ENCODE data around the gene B3GAT2.

B3GAT2 gene

DNA sequence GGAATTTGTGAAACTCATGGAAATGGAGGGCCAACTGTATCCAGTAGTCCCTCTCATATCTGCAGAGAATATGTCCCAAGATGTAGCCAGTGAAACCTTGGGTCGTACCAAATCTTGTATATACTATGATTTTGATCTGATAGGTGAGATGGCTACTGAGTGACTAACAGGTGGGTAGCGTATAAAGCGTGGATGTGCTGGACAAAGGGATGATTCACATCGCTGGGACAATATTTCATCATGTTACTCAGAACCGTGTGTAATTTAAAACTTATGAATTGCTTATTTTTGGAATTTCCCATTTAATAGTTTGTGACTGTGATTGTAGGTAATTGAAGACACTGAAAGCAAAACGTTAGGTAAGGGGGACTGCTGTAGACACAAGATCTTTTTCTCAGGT is 145.1 kb downstream of the B3GAT2 start:
- no peaks in the 10 kb centered on the region for H3K27me3 ChIP-seq (ENCODE audit: control insufficient read depth in 1 of 2, insufficient read depth in 2 of 2, low read length in 2 of 2)
- no peak overlapping the region for H3K27ac ChIP-seq (ENCODE audit: low read length)
- no peaks in the 10 kb centered on the region for H3K9me3 ChIP-seq (ENCODE audit: control insufficient read depth in 2 of 2, low read length in 2 of 2)
- H3K9ac ChIP-seq (ENCODE audit: low read length in 2 of 2), result no peak overlapping the region
- no peak overlapping the region for H3K4me3 ChIP-seq (ENCODE audit: low read length in 2 of 2)
- H3K36me3 ChIP-seq (ENCODE audit: control insufficient read depth in 2 of 2, insufficient read depth in 2 of 2, low read length in 2 of 2), result no peaks in the 10 kb centered on the region
- H3K4me1 ChIP-seq (ENCODE audit: control insufficient read depth, insufficient read depth, low read length), result no peaks in the 10 kb centered on the region

Data from stomach smooth muscle (tissue), 2 donors.